ENCODE measurements around the gene ZW10. TPM values are rescaled to one million over a fixed set of nuclear protein-coding genes. Genes with fewer than 3 reads are reported as not detected.

Gene ZW10
- total and polyA plus RNA-seq, 2 donors from 2014 or later = 6.7 to 11.0 TPM

DNA sequence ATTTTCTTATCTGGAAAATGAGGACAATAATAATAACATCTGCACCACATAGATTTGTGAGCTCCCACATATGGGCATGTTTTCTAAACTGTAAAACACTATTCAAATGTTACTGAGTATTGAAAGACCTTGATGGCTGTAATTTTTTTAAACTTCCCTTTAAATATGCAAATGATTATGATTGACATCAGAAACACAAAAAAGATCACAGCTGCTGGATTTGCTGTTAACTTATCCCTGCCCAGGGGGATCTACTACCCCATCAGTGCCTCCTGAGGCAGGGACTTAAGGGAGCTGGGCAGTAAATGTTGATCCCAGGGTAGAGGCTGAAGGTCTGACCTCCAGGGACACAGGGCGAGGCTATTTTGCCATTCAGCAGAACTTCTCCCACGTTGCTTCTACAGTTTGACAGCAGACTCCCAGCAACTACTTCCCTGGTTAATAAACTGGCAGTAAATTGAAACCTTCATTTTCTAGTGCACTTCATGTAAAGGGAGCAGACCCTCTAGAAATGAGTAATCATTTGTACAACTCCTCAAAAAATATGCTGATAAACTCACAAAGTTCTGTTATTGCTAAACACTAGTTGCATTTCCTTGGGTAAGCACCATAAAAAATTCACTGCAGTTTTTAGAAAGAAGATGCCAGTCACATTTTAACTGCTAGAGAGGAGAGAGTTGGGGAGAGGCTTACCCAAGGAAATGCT lies 87.7 kb downstream of the ZW10 start:
- H3K9ac ChIP-seq (ENCODE audit: low read length in 3 of 3) = no peak overlapping the region
- TF ChIP-seq, protein P1, sequence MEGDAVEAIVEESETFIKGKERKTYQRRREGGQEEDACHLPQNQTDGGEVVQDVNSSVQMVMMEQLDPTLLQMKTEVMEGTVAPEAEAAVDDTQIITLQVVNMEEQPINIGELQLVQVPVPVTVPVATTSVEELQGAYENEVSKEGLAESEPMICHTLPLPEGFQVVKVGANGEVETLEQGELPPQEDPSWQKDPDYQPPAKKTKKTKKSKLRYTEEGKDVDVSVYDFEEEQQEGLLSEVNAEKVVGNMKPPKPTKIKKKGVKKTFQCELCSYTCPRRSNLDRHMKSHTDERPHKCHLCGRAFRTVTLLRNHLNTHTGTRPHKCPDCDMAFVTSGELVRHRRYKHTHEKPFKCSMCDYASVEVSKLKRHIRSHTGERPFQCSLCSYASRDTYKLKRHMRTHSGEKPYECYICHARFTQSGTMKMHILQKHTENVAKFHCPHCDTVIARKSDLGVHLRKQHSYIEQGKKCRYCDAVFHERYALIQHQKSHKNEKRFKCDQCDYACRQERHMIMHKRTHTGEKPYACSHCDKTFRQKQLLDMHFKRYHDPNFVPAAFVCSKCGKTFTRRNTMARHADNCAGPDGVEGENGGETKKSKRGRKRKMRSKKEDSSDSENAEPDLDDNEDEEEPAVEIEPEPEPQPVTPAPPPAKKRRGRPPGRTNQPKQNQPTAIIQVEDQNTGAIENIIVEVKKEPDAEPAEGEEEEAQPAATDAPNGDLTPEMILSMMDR (IDR thresholded peaks at IDR 0.05; ENCODE audit: borderline replicate concordance, extremely low read depth, insufficient read depth) = no peak
- no peaks in the 10 kb centered on the region for H3K36me3 ChIP-seq (ENCODE audit: control insufficient read depth in 2 of 3, insufficient read depth in 3 of 3, low read length in 3 of 3)
- FAIRE-seq (no peak), DNase-seq (no peak)
- intact Hi-C loops (cut with DNase I) = no loop called here
- H3K9me3 ChIP-seq (ENCODE audit: control insufficient read depth in 2 of 3, insufficient read depth in 1 of 3, low read length in 3 of 3) = no peaks in the 10 kb centered on the region
- H3K4me3 ChIP-seq (ENCODE audit: low read length in 3 of 3) = no peak overlapping the region
- H3K27me3 ChIP-seq (ENCODE audit: control insufficient read depth, insufficient read depth, low read length) = no peaks in the 10 kb centered on the region
- H3K27ac ChIP-seq (ENCODE audit: low read depth in 2 of 2, low read length in 2 of 2) = no peak overlapping the region
- H3K4me1 ChIP-seq (ENCODE audit: control insufficient read depth in 2 of 3, insufficient read depth in 2 of 3, low read depth in 1 of 3, low read length in 3 of 3) = no peaks in the 10 kb centered on the region

DNA sequence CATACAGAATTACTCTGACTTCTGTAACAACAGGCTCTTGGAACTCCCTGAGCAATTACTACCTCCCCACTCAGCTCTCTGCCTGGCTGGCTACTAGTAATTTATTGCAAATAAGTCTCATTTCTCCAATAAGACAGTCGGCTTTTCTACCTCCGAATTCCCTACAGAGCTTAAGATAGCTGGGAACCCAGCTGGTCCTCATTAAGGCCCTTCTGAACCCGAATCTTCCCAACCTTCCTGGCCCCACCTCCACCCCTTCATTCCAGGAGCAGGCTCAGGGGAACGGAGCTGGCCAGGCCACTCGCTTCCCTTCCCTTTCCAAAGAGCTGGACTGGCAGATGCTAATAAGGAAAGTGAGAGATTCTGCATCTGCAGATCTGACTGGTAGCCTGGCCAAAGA lies 89.0 kb downstream of the ZW10 start:
- Histone ChIP-seq H3K36me3 (ENCODE audit: control insufficient read depth in 2 of 3, insufficient read depth in 3 of 3, low read length in 3 of 3) (no peaks in the 10 kb centered on the region), H3K9me3 (ENCODE audit: control insufficient read depth in 2 of 3, insufficient read depth in 1 of 3, low read length in 3 of 3) (no peaks in the 10 kb centered on the region), H3K27me3 (ENCODE audit: control insufficient read depth, insufficient read depth, low read length) (no peaks in the 10 kb centered on the region), H3K4me3 (ENCODE audit: low read length in 3 of 3) (no peak overlapping the region), H3K27ac (ENCODE audit: low read depth in 2 of 2, low read length in 2 of 2) (no peak overlapping the region), H3K4me1 (ENCODE audit: control insufficient read depth in 2 of 3, insufficient read depth in 2 of 3, low read depth in 1 of 3, low read length in 3 of 3) (no peaks in the 10 kb centered on the region), H3K9ac (ENCODE audit: low read length in 3 of 3) (no peak overlapping the region)
- TF ChIP-seq, protein P1 (IDR thresholded peaks at IDR 0.05; ENCODE audit: borderline replicate concordance, extremely low read depth, insufficient read depth) = no peak
- FAIRE-seq (no peak), DNase-seq (no peak)
- intact Hi-C loops (cut with DNase I) = no loop called here

DNA sequence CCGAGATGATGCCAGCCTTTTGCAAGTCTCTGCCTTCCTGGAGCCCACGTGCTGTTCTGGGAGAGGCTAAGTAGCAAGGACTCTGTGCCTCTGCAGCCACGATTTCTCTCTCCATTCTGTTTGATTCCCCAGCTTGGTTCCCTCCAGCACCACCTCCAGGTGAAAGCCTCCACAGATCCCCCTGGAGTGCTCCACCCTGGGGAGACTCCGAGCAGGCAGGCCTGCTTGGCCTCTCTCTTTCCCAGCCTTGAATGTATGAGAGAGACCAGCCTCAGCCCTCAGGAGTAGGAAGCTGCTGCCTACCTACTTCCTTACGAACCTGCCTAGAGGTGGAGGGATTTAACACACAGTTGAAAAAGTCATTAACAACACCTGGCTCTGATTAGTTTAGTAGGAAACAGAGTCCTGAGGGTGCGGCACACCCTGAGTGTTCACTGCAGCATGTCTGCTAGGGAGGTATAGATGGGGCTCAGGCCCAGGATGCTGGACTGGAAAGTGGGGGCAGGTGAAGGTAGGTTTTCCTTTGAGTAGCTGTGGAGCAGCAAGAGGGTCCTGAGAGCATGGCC lies 89.9 kb downstream of the ZW10 start:
- H3K9ac ChIP-seq (ENCODE audit: low read length in 3 of 3) = no peak overlapping the region
- no peak overlapping the region for H3K4me3 ChIP-seq (ENCODE audit: low read length in 3 of 3)
- no peak for FAIRE-seq
- H3K4me1 ChIP-seq (ENCODE audit: control insufficient read depth in 2 of 3, insufficient read depth in 2 of 3, low read depth in 1 of 3, low read length in 3 of 3) = no peaks in the 10 kb centered on the region
- TF ChIP-seq, protein P1 (IDR thresholded peaks at IDR 0.05; ENCODE audit: borderline replicate concordance, extremely low read depth, insufficient read depth) = no peak
- DNase-seq = no peak
- H3K27ac ChIP-seq (ENCODE audit: low read depth in 2 of 2, low read length in 2 of 2) = no peak overlapping the region
- intact Hi-C loops (cut with DNase I) = no loop called here
- H3K36me3 ChIP-seq (ENCODE audit: control insufficient read depth in 2 of 3, insufficient read depth in 3 of 3, low read length in 3 of 3) = no peaks in the 10 kb centered on the region
- no peaks in the 10 kb centered on the region for H3K27me3 ChIP-seq (ENCODE audit: control insufficient read depth, insufficient read depth, low read length)
- H3K9me3 ChIP-seq (ENCODE audit: control insufficient read depth in 2 of 3, insufficient read depth in 1 of 3, low read length in 3 of 3) = no peaks in the 10 kb centered on the region

Other genes with a start within 250 kb of the ZW10 start
- gene TMPRSS5, start 67.4 kb downstream of the ZW10 start, total RNA-seq = 0.60 TPM
- 0.65 TPM for gene TMPRSS5, start 67.4 kb downstream of the ZW10 start, polyA plus RNA-seq (ENCODE audit: insufficient read depth, low read depth, low replicate concordance)
- gene CLDN25, start 6.1 kb upstream of the ZW10 start, total RNA-seq = not detected
- not detected for gene CLDN25, start 6.1 kb upstream of the ZW10 start, polyA plus RNA-seq (ENCODE audit: insufficient read depth, low read depth, low replicate concordance)
- 19.4 TPM for gene USP28, start 101.9 kb upstream of the ZW10 start, total RNA-seq
- gene USP28, start 101.9 kb upstream of the ZW10 start, polyA plus RNA-seq (ENCODE audit: insufficient read depth, low read depth, low replicate concordance) = 5.3 TPM
- 0.16 TPM for gene HTR3B, start 131.1 kb upstream of the ZW10 start, total RNA-seq
- gene HTR3B, start 131.1 kb upstream of the ZW10 start, polyA plus RNA-seq (ENCODE audit: insufficient read depth, low read depth, low replicate concordance) = not detected
- 1.1 TPM for gene HTR3A, start 201.4 kb upstream of the ZW10 start, total RNA-seq
- not detected for gene HTR3A, start 201.4 kb upstream of the ZW10 start, polyA plus RNA-seq (ENCODE audit: insufficient read depth, low read depth, low replicate concordance)